ENCODE results near the gene SNTG2. TPM values are rescaled to one million over a fixed set of nuclear protein-coding genes. Genes with fewer than 3 reads are reported as not detected.

The SNTG2 gene
- total RNA-seq, 1 donor from 2014 or later = 0.15 TPM

GRCh38 chr2:926259-926793 is 24.3 kb upstream of the SNTG2 start:
- no peak for DNase-seq (ENCODE audit: low read depth)

- DNase-seq (ENCODE audit: low read depth) = no peak
Measured at GRCh38 chr2:926896-927295, 23.8 kb upstream of the SNTG2 start.

GRCh38 chr2:929011-929735 is 21.5 kb upstream of the SNTG2 start:
- no peak for DNase-seq (ENCODE audit: low read depth)

- no peak for DNase-seq (ENCODE audit: low read depth)
Measured at GRCh38 chr2:929925-930324, 20.7 kb upstream of the SNTG2 start.

GRCh38 chr2:930935-931334 is 19.7 kb upstream of the SNTG2 start:
- DNase-seq (ENCODE audit: low read depth) = no peak

GRCh38 chr2:932320-933115 is 18.1 kb upstream of the SNTG2 start:
- DNase-seq (ENCODE audit: low read depth) = no peak

GRCh38 chr2:933734-934295 is 16.8 kb upstream of the SNTG2 start:
- DNase-seq (ENCODE audit: low read depth) = no peak

GRCh38 chr2:937530-937929 is 13.1 kb upstream of the SNTG2 start:
- DNase-seq (ENCODE audit: low read depth) = no peak

GRCh38 chr2:938181-939005 is 12.3 kb upstream of the SNTG2 start:
- DNase-seq (ENCODE audit: low read depth) = peak; percentile 16

GRCh38 chr2:939936-940601 is 10.6 kb upstream of the SNTG2 start:
- no peak for DNase-seq (ENCODE audit: low read depth)

- no peak for DNase-seq (ENCODE audit: low read depth)
Measured at GRCh38 chr2:941871-942270, 8.8 kb upstream of the SNTG2 start.

GRCh38 chr2:942775-943460 is 7.7 kb upstream of the SNTG2 start:
- no peak for DNase-seq (ENCODE audit: low read depth)

- DNase-seq (ENCODE audit: low read depth) = no peak
Measured at GRCh38 chr2:943461-943797, 7.2 kb upstream of the SNTG2 start.

GRCh38 chr2:943821-944220 is 6.8 kb upstream of the SNTG2 start:
- DNase-seq (ENCODE audit: low read depth) = no peak

- DNase-seq (ENCODE audit: low read depth) = no peak
Measured at GRCh38 chr2:944693-945092, 6.0 kb upstream of the SNTG2 start.

GRCh38 chr2:945104-945503 is 5.5 kb upstream of the SNTG2 start:
- no peak for DNase-seq (ENCODE audit: low read depth)

GRCh38 chr2:946073-946948 is 4.3 kb upstream of the SNTG2 start:
- DNase-seq (ENCODE audit: low read depth) = peak; percentile 35

GRCh38 chr2:949384-950079 is 1.1 kb upstream of the SNTG2 start:
- no peak for DNase-seq (ENCODE audit: low read depth)
